HCT116 (cell line): ENCODE data around the gene GSN. TPM values are rescaled to one million over a fixed set of nuclear protein-coding genes. Genes with fewer than 3 reads are reported as not detected.

Source experiments
- ATAC-seq: fragments of 200-7000 bp; cut with Tn5 transposase; 2 replicates; pipeline ENCODE4 v1.9.1; 2020; ENCODE audit warnings: mild to moderate bottlenecking, moderate library complexity
- BruUV-seq: library from RNA; stranded (reverse); fragments of 400-500 nt; replicated peaks from 2 replicates; lab custom pipeline; 2021; lab: Mats Ljungman, UMichigan
- CTCF ChIA-PET: fragments of 300-600 bp; sonication (Branson Sonifier 250); formaldehyde crosslinking; loops from one replicate; lab custom pipeline; 2021; ENCODE audit warnings: antibody characterized with exemption; lab: Charles Lee
- POLR2A ChIA-PET: fragments of 300-600, 350-600 bp; sonication (Branson Sonifier 250); formaldehyde crosslinking; loops from one replicate; lab custom pipeline; 2021; ENCODE audit warnings: antibody characterized with exemption; lab: Charles Lee
- RAD21 ChIA-PET, 2 experiments: fragments of 300-600 bp; sonication (Branson Sonifier 250); formaldehyde crosslinking; loops; one replicate each; lab custom pipeline; 2023; ENCODE audit warnings: low total read pairs in 2 of 2; ENCODE audit not compliant: uncharacterized antibody in 2 of 2, unreplicated experiment in 2 of 2, low non-redundant PET in 1 of 2; lab: Charles Lee
- DNase-seq: peaks from one replicate; pipeline ENCODE4 v3.0.0-alpha.2; 2010; ENCODE audit warnings: low read depth, low spot score
- H2AFZ ChIP-seq: fragments of 200-600 bp; shearing (Covaris generic), sonication (generic); 2 replicates; pipeline ENCODE4 v1.6.1; 2017; ENCODE audit warnings: low read depth, mixed run types, mixed read lengths, antibody characterized with exemption, low read length; ENCODE audit not compliant: poor library complexity, severe bottlenecking
- H3K27ac ChIP-seq: 2 replicates; pipeline ENCODE4 v1.5.1; 2012; ENCODE audit warnings: low read depth, low read length
- H3K27me3 ChIP-seq: fragments of 200-600 bp; sonication (generic); 2 replicates; pipeline ENCODE4 v1.6.1; 2016; ENCODE audit warnings: mixed run types, low read length, mixed read lengths; ENCODE audit not compliant: insufficient read depth
- H3K36me3 ChIP-seq, 2 experiments: fragments of 200-500 bp in 1 of 2; fragments of 200-600 bp in 1 of 2; sonication (Bioruptor generic) in 1 of 2; sonication (generic) in 1 of 2; 2 replicates each; pipeline versions ENCODE4 v1.5.1 to v1.6.1; 2014 to 2016; ENCODE audit warnings: low read length in 2 of 2, inconsistent platforms in 1 of 2, mixed read lengths in 1 of 2, mixed run types in 1 of 2; ENCODE audit not compliant: insufficient read depth in 2 of 2, control insufficient read depth in 1 of 2
- H3K4me1 ChIP-seq, 2 experiments: fragments of 200-600 bp in 1 of 2; sonication (generic) in 1 of 2; 2 replicates each; pipeline versions ENCODE4 v1.5.1 to v1.6.1; 2012 to 2017; ENCODE audit warnings: low read length in 2 of 2, inconsistent platforms in 1 of 2, mild to moderate bottlenecking in 1 of 2, mixed read lengths in 1 of 2, mixed run types in 1 of 2, moderate library complexity in 1 of 2; ENCODE audit not compliant: insufficient read depth in 2 of 2, control insufficient read depth in 1 of 2
- H3K4me2 ChIP-seq: fragments of 200-600 bp; sonication (generic); 2 replicates; pipeline ENCODE4 v1.6.1; 2017; ENCODE audit warnings: mixed run types, low read length, mixed read lengths
- H3K4me3 ChIP-seq, 2 experiments: fragments of 200-600 bp in 1 of 2; sonication (generic) in 1 of 2; replicated peaks in 1 of 2; 2 replicates each; pipeline ENCODE4 v1.5.1; 2011 to 2016; ENCODE audit warnings: low read length in 2 of 2, control low read depth in 1 of 2, low read depth in 1 of 2, mild to moderate bottlenecking in 1 of 2, mixed read lengths in 1 of 2, mixed run types in 1 of 2
- H3K79me2 ChIP-seq: fragments of 200-600 bp; sonication (generic); 2 replicates; pipeline ENCODE4 v1.6.1; 2017; ENCODE audit warnings: mild to moderate bottlenecking, mixed run types, low read length, moderate library complexity, mixed read lengths; ENCODE audit not compliant: insufficient read depth
- H3K9ac ChIP-seq: fragments of 200-600 bp; sonication (generic); 2 replicates; pipeline ENCODE4 v1.6.1; 2016; ENCODE audit warnings: low read length, mixed read lengths
- H3K9me2 ChIP-seq: fragments of 200-600 bp; sonication (generic), shearing (Covaris generic); 2 replicates; pipeline ENCODE4 v1.6.1; 2017; ENCODE audit warnings: mixed run types, mild to moderate bottlenecking, moderate library complexity; ENCODE audit not compliant: insufficient read depth
- H3K9me3 ChIP-seq, 2 experiments: fragments of 200-500 bp in 1 of 2; fragments of 200-600 bp in 1 of 2; sonication (Bioruptor generic) in 1 of 2; sonication (generic) in 1 of 2; 2 replicates each; pipeline ENCODE4 v1.6.1; 2014 to 2017; ENCODE audit warnings: low read length in 2 of 2, mixed read lengths in 2 of 2, inconsistent platforms in 1 of 2, low read depth in 1 of 2, mild to moderate bottlenecking in 1 of 2, mixed run types in 1 of 2, moderate library complexity in 1 of 2; ENCODE audit not compliant: control insufficient read depth in 1 of 2, insufficient read depth in 1 of 2
- H4K20me1 ChIP-seq: fragments of 200-600 bp; sonication (generic), shearing (Covaris generic); 2 replicates; pipeline ENCODE4 v1.6.1; 2017; ENCODE audit warnings: mixed run types, mild to moderate bottlenecking, moderate library complexity; ENCODE audit not compliant: insufficient read depth
- CTCF ChIP-seq, 3 experiments: fragments of 200-600 bp in 1 of 3; sonication (generic) in 1 of 3; IDR thresholded peaks in 2 of 3; conservative IDR thresholded peaks in 1 of 3; 2 replicates each; pipeline ENCODE4 v1.5.1; 2012 to 2017; ENCODE audit warnings: low read depth in 2 of 3, low read length in 2 of 3, antibody characterized with exemption in 1 of 3, borderline replicate concordance in 1 of 3, control low read depth in 1 of 3, mild to moderate bottlenecking in 1 of 3, mixed read lengths in 1 of 3, mixed run types in 1 of 3, moderate library complexity in 1 of 3; ENCODE audit not compliant: insufficient read depth in 1 of 3
- ELF1 ChIP-seq: IDR thresholded peaks from 2 replicates; pipeline ENCODE4 v1.6.1; 2012; ENCODE audit warnings: low read depth, borderline replicate concordance
- EZH2phosphoT487 ChIP-seq: fragments of 200-600 bp; IDR thresholded peaks from 2 replicates; pipeline ENCODE4 v1.6.1; 2018; ENCODE audit warnings: antibody characterized with exemption, borderline replicate concordance
- POLR2AphosphoS5 ChIP-seq: IDR thresholded peaks from 2 replicates; pipeline ENCODE4 v1.6.1; 2011; ENCODE audit warnings: mild to moderate bottlenecking, low read depth, low read length, moderate library complexity
- REST ChIP-seq: IDR thresholded peaks from 2 replicates; pipeline ENCODE4 v1.6.1; 2012; ENCODE audit warnings: low read depth
- SIN3A ChIP-seq: IDR thresholded peaks from 2 replicates; pipeline ENCODE4 v1.6.1; 2012; ENCODE audit warnings: low read depth
- SRF ChIP-seq: IDR thresholded peaks from 2 replicates; pipeline ENCODE4 v1.6.1; 2012; ENCODE audit warnings: low read depth
- intact Hi-C: fragments of 100-400 bp; cut with micrococcal nuclease; formaldehyde crosslinking; loops from 2 replicates; pipeline ENCODE4 v1.10.0; 2022
- total RNA-seq: library from RNA; stranded (reverse); gene quantifications from one replicate; pipeline ENCODE4 v1.2.1, GENCODE V29; 2021; ENCODE audit not compliant: unreplicated experiment

GSN gene
- total RNA-seq, 1 experiment from 2014 or later = 71.3 TPM

- no peaks in the 10 kb centered on the region for H4K20me1 ChIP-seq
- no peak overlapping the region for H3K9ac ChIP-seq
- no peak overlapping the region for H3K4me3 ChIP-seq
- no TSS peak for BruUV-seq
- no peaks in the 10 kb centered on the region for H3K9me2 ChIP-seq
- H3K4me2 ChIP-seq = no peak overlapping the region
- DNase-seq = no peak
- RAD21 ChIA-PET = no interaction called here
- TF ChIP-seq SIN3A = no peak
- no peak for TF ChIP-seq POLR2AphosphoS5
- TF ChIP-seq REST = no peak
- TF ChIP-seq EZH2phosphoT487 = no peak
- TF ChIP-seq CTCF (IDR thresholded peaks at IDR 0.05 in 2 of 3, conservative IDR thresholded peaks at IDR 0.05 in 1 of 3; ENCODE audit: borderline replicate concordance in 1 of 3, insufficient read depth in 1 of 3, low read depth in 2 of 3, low read length in 2 of 3) = no peak
- TF ChIP-seq ELF1 = no peak
- no peak for TF ChIP-seq SRF
- TF ChIP-seq, all 23 proteins: peak for 0
- Histone ChIP-seq H3K79me2 (no peaks in the 10 kb centered on the region), H3K4me1 (peaks cover 22 to 30% of the 10 kb centered on the region in 2 experiments), H3K9me3 (no peaks in the 10 kb centered on the region), H3K27me3 (no peaks in the 10 kb centered on the region), H3K36me3 (no peaks in the 10 kb centered on the region), H3K27ac (no peak overlapping the region), H2AFZ (no peak overlapping the region)
- ChIA-PET CTCF (no interaction called here), POLR2A (interaction anchor here (0.9 kb wide), 1 partner anchor 12 kb away, joined by 3 read pairs; no protein-coding TSS in a partner anchor)
- intact Hi-C loops = no loop called here
- ATAC-seq = no peak
These were observed 26.3 kb downstream of the GSN start for GRCh38 chr9:121294151-121294743.
